ENCODE data around the gene KIF13A. TPM values are rescaled to one million over a fixed set of nuclear protein-coding genes. Genes with fewer than 3 reads are reported as not detected.
"Not testable (repeated sequence)": the region's sequence is repeated elsewhere in the genome, so short reads cannot be mapped to it uniquely, and the experiment has no call there.

KIF13A gene
- polyA plus RNA-seq, 10 donors, result 25.2 to 40.8 (median 32.6) TPM

GRCh38 chr6:17999425-17999824 is 12.0 kb upstream of the KIF13A start:
- DNase-seq, result no peak

- DNase-seq, result no peak
These were observed 11.0 kb upstream of the KIF13A start for GRCh38 chr6:17998442-17998841.

GRCh38 chr6:17998003-17998402 is 10.6 kb upstream of the KIF13A start:
- no peak for DNase-seq

- DNase-seq, result no peak
These were observed 8.0 kb upstream of the KIF13A start for GRCh38 chr6:17995414-17995813.

- DNase-seq, result no peak
These were observed 6.6 kb upstream of the KIF13A start for GRCh38 chr6:17994019-17994418.

- no peak for DNase-seq
These were observed 1.0 kb upstream of the KIF13A start for GRCh38 chr6:17988422-17988944.

GRCh38 chr6:17987697-17988421 is 424 bp upstream of the KIF13A start:
- peak; percentile 48 to 89 (median 68) for DNase-seq

GRCh38 chr6:17986656-17987446 is 584 bp downstream of the KIF13A start:
- DNase-seq, result peak in 2 of 3 donors; percentile 47 to 86

GRCh38 chr6:17985934-17986655 is 1.3 kb downstream of the KIF13A start:
- no peak for DNase-seq

GRCh38 chr6:17984812-17985670 is 2.4 kb downstream of the KIF13A start:
- DNase-seq, result peak in 2 of 3 donors; percentile 29 to 63

GRCh38 chr6:17984399-17984798 is 3.0 kb downstream of the KIF13A start:
- DNase-seq, result no peak

- DNase-seq, result no peak
These were observed 3.7 kb downstream of the KIF13A start for GRCh38 chr6:17983730-17984129.

- no peak for DNase-seq
These were observed 7.1 kb downstream of the KIF13A start for GRCh38 chr6:17980329-17980728.

GRCh38 chr6:17979479-17979878 is 8.0 kb downstream of the KIF13A start:
- DNase-seq, result no peak

- not testable (repeated sequence) for DNase-seq
These were observed 11.2 kb downstream of the KIF13A start for GRCh38 chr6:17976258-17976657.

- DNase-seq, result no peak
These were observed 12.7 kb downstream of the KIF13A start for GRCh38 chr6:17974570-17975368.

- no peak for DNase-seq
These were observed 14.3 kb downstream of the KIF13A start for GRCh38 chr6:17972978-17973622.

- no peak for DNase-seq
These were observed 15.1 kb downstream of the KIF13A start for GRCh38 chr6:17972074-17972952.
